ENCODE measurements around the gene MED13. TPM values are rescaled to one million over a fixed set of nuclear protein-coding genes. Genes with fewer than 3 reads are reported as not detected.

The MED13 gene
- polyA plus RNA-seq, 1 of the 3 experiments (the other 2 are of a cell fraction): 6.3 TPM

- H3K4me3 ChIP-seq (ENCODE audit: low read depth in 2 of 2, low read length in 1 of 2): no peak overlapping the region
- DNase-seq: no peak
- ChIA-PET POLR2A (no interaction called here), CTCF (interaction anchor here (0.6 to 1.9 kb wide), 4 partner anchors 12 to 66 kb away, joined by 3 to 7 read pairs (median 4); no protein-coding TSS in a partner anchor)
- no peak overlapping the region for H3K4me2 ChIP-seq
- TF ChIP-seq MEF2A (IDR thresholded peaks at IDR 0.05; ENCODE audit: borderline replicate concordance, low read depth) (no peak), FOXJ3 (CRISPR knock-in tag; IDR thresholded peaks at IDR 0.05) (no peak), SMC3 (IDR thresholded peaks at IDR 0.05; ENCODE audit: low read depth, low read length) (no peak), TCF12 (IDR thresholded peaks at IDR 0.05) (no peak), ELF1 (IDR thresholded peaks at IDR 0.05) (no peak), NFIC (IDR thresholded peaks at IDR 0.05; ENCODE audit: borderline replicate concordance) (no peak), CHD2 (IDR thresholded peaks at IDR 0.05; ENCODE audit: low read length, partially characterized antibody) (no peak), REST (IDR thresholded peaks at IDR 0.05; ENCODE audit: low read depth, low read length) (no peak), JUND (IDR thresholded peaks at IDR 0.05) (no peak), IRF3 (IDR thresholded peaks at IDR 0.05; ENCODE audit: low read depth, low read length) (no peak), EP300 (IDR thresholded peaks at IDR 0.05; ENCODE audit: borderline replicate concordance in 1 of 2, low read depth in 1 of 2, low read length in 1 of 2) (no peak), FOSL2 (IDR thresholded peaks at IDR 0.05; ENCODE audit: borderline replicate concordance, low read depth) (no peak), CTCF (IDR thresholded peaks at IDR 0.05) (no peak), GABPA (IDR thresholded peaks at IDR 0.05; ENCODE audit: low read depth) (no peak)
- no peaks in the 10 kb centered on the region; a peak in 1 of 4 replicates for H3K4me1 ChIP-seq (ENCODE audit: control insufficient read depth in 1 of 2, insufficient read depth in 2 of 2, low read depth in 1 of 2, low read length in 1 of 2)
- peaks cover 97% of the 10 kb centered on the region for H3K79me2 ChIP-seq (ENCODE audit: insufficient read depth)
- H3K27me3 ChIP-seq (ENCODE audit: insufficient read depth): no peaks in the 10 kb centered on the region
- H3K27ac ChIP-seq (ENCODE audit: low read depth in 2 of 2, low read length in 1 of 2): no peak overlapping the region
- no peak overlapping the region for H2AFZ ChIP-seq (ENCODE audit: low read depth)
- no peaks in the 10 kb centered on the region for H3K9me3 ChIP-seq
- H3K9ac ChIP-seq: no peak overlapping the region
- no peaks in the 10 kb centered on the region for H3K9me2 ChIP-seq
- H4K20me1 ChIP-seq (ENCODE audit: insufficient read depth): peaks cover 41% of the 10 kb centered on the region
- peaks cover 46 to 73% of the 10 kb centered on the region in 2 experiments for H3K36me3 ChIP-seq (replicated peaks in 1 of 2; ENCODE audit: control insufficient read depth in 1 of 2, insufficient read depth in 2 of 2, low read length in 1 of 2)
- H3F3A ChIP-seq (replicated peaks; ENCODE audit: insufficient read depth): peaks cover 4% of the 10 kb centered on the region
Observed at GRCh38 chr17:62043602-62044001, 21.5 kb downstream of the MED13 start.

All from SK-N-SH (cell line).